Measurements from ENCODE around the gene TNFRSF1A. TPM values are rescaled to one million over a fixed set of nuclear protein-coding genes. Genes with fewer than 3 reads are reported as not detected.

Gene TNFRSF1A
- total and polyA plus RNA-seq, 2 of the 13 experiments (the other 11 are each of a cell fraction or from before 2014, with no cell fraction given) = 41.5 to 61.2 TPM

DNA sequence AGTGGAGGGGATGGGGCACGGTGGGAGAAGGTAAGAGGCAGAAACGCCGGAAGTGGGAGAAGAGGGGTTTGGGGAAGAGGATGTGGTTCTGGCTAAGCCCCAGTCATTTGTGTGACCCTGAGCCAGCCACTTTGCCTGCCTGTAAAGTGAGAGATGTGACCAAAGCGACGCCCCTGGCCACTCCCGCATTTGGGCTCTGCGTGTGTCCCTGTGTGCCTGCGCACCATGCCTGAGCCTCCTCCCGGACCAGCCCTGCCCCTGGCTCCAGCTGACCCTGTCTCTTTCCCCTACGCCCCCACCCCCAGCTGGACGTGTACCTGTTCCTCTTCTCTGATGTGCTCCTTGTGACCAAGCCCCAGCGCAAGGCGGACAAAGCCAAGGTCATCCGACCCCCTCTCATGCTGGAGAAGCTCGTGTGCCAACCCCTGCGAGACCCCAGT lies 23.4 kb downstream of the TNFRSF1A start:
- FAIRE-seq = no peak

More for the DNA sequence above, 23.4 kb downstream of the TNFRSF1A start:
- no TSS peak for BruUV-seq (replicated peaks)
- ATAC-seq (no peak), DNase-seq (ENCODE audit: low spot score) (no peak)
- Histone ChIP-seq H3K4me3 (replicated peaks in 1 of 3; ENCODE audit: insufficient read depth in 1 of 3, low read depth in 2 of 3, low read length in 3 of 3) (no peak overlapping the region), H3K36me3 (replicated peaks in 1 of 2; ENCODE audit: control insufficient read depth in 1 of 2, insufficient read depth in 2 of 2, low read length in 2 of 2) (peaks cover 4 to 53% of the 10 kb centered on the region in 2 experiments; a peak in 4 of 5 replicates), H2AFZ (ENCODE audit: low read length) (no peak overlapping the region), H3K9me3 (ENCODE audit: low read length) (no peaks in the 10 kb centered on the region), H3K4me2 (ENCODE audit: low read depth, low read length) (no peak overlapping the region), H3K27ac (ENCODE audit: extremely low read length, insufficient read depth, low read length) (no peak overlapping the region), H3K4me1 (ENCODE audit: insufficient read depth, low read length) (peaks cover 25% of the 10 kb centered on the region), H3K79me2 (ENCODE audit: insufficient read depth, low read length) (no peaks in the 10 kb centered on the region), H4K20me1 (ENCODE audit: insufficient read depth, low read length) (no peaks in the 10 kb centered on the region), H3K27me3 (ENCODE audit: control insufficient read depth in 1 of 2, insufficient read depth in 2 of 2, low read length in 2 of 2) (no peaks in the 10 kb centered on the region), H3K9ac (ENCODE audit: insufficient read depth, low read depth, low read length) (no peak overlapping the region)
- TF ChIP-seq DMAP1 (CRISPR knock-in tag; IDR thresholded peaks at IDR 0.05) = no peak
- no peak for TF ChIP-seq KMT2B (CRISPR knock-in tag; IDR thresholded peaks at IDR 0.05)
- no peak for TF ChIP-seq MXD4 (CRISPR knock-in tag; IDR thresholded peaks at IDR 0.05)
- TF ChIP-seq MAZ (IDR thresholded peaks at IDR 0.05; ENCODE audit: borderline replicate concordance, low read depth, low read length) = no peak
- TF ChIP-seq MAZ (CRISPR knock-in tag; IDR thresholded peaks at IDR 0.05; ENCODE audit: low read depth) = no peak
- no peak for TF ChIP-seq HOXA7 (CRISPR knock-in tag; IDR thresholded peaks at IDR 0.05)
- no peak for TF ChIP-seq IRX3 (CRISPR knock-in tag; IDR thresholded peaks at IDR 0.05; ENCODE audit: borderline replicate concordance, low read depth)
- no peak for TF ChIP-seq MED8 (CRISPR knock-in tag; IDR thresholded peaks at IDR 0.05; ENCODE audit: insufficient replicate concordance)
- no peak for TF ChIP-seq ZFAT (CRISPR knock-in tag; conservative IDR thresholded peaks at IDR 0.05)
- no peak for TF ChIP-seq MIER3 (CRISPR knock-in tag; IDR thresholded peaks at IDR 0.05; ENCODE audit: borderline replicate concordance)
- no peak for TF ChIP-seq ZNF33A (CRISPR knock-in tag; IDR thresholded peaks at IDR 0.05; ENCODE audit: borderline replicate concordance)
- TF ChIP-seq, protein P1, sequence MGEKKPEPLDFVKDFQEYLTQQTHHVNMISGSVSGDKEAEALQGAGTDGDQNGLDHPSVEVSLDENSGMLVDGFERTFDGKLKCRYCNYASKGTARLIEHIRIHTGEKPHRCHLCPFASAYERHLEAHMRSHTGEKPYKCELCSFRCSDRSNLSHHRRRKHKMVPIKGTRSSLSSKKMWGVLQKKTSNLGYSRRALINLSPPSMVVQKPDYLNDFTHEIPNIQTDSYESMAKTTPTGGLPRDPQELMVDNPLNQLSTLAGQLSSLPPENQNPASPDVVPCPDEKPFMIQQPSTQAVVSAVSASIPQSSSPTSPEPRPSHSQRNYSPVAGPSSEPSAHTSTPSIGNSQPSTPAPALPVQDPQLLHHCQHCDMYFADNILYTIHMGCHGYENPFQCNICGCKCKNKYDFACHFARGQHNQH (CRISPR knock-in tag; IDR thresholded peaks at IDR 0.05) = no peak
- TF ChIP-seq, protein P2, sequence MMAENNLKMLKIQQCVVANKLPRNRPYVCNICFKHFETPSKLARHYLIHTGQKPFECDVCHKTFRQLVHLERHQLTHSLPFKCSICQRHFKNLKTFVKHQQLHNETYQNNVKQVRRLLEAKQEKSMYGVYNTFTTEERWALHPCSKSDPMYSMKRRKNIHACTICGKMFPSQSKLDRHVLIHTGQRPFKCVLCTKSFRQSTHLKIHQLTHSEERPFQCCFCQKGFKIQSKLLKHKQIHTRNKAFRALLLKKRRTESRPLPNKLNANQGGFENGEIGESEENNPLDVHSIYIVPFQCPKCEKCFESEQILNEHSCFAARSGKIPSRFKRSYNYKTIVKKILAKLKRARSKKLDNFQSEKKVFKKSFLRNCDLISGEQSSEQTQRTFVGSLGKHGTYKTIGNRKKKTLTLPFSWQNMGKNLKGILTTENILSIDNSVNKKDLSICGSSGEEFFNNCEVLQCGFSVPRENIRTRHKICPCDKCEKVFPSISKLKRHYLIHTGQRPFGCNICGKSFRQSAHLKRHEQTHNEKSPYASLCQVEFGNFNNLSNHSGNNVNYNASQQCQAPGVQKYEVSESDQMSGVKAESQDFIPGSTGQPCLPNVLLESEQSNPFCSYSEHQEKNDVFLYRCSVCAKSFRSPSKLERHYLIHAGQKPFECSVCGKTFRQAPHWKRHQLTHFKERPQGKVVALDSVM (CRISPR knock-in tag; IDR thresholded peaks at IDR 0.05) = no peak
- no peak for TF ChIP-seq ZNF260 (CRISPR knock-in tag; IDR thresholded peaks at IDR 0.05; ENCODE audit: borderline replicate concordance, low read depth)
- TF ChIP-seq, protein P3, sequence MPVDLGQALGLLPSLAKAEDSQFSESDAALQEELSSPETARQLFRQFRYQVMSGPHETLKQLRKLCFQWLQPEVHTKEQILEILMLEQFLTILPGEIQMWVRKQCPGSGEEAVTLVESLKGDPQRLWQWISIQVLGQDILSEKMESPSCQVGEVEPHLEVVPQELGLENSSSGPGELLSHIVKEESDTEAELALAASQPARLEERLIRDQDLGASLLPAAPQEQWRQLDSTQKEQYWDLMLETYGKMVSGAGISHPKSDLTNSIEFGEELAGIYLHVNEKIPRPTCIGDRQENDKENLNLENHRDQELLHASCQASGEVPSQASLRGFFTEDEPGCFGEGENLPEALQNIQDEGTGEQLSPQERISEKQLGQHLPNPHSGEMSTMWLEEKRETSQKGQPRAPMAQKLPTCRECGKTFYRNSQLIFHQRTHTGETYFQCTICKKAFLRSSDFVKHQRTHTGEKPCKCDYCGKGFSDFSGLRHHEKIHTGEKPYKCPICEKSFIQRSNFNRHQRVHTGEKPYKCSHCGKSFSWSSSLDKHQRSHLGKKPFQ (CRISPR knock-in tag; IDR thresholded peaks at IDR 0.05; ENCODE audit: insufficient replicate concordance) = no peak
- WGBS (ENCODE audit: low lambda C conversion rate) = 98% methylated on average over 16 of the region's 16 CpGs
- POLR2A ChIA-PET = no interaction called here
- CTCF ChIA-PET (ENCODE audit: low intra/inter-chr PET ratio, low total read pairs) = no interaction called here
- intact Hi-C loops (cut with micrococcal nuclease; ENCODE audit: unreplicated experiment) (no loop called here), in situ Hi-C loops (cut with HindIII; ENCODE audit: extremely low pct_ligation_motif_present, low pct_unique_long_range_greater_than_20kb) (no loop called here)
